Activated effector memory CD4-positive, alpha-beta T cell treated with anti-CD3 and anti-CD28 coated beads, Interleukin-2, amount 50 U/mL, for 16 hours (primary cell): ENCODE results near the gene SNX13.
A peak's percentile ranks its signal among the peaks of the same experiment; 100 is the strongest.

Experiments used
- DNase-seq: peaks from one replicate; pipeline ENCODE4 v3.0.0-alpha.2; 2020

The SNX13 gene

GRCh38 chr7:17943006-17943405, 2.7 kb upstream of the SNX13 start:
- DNase-seq, result no peak

- DNase-seq, result no peak
Measured at GRCh38 chr7:17942231-17942630, 1.9 kb upstream of the SNX13 start.

GRCh38 chr7:17940951-17941431, 697 bp upstream of the SNX13 start:
- DNase-seq, result no peak

- peak; percentile 83 for DNase-seq
Measured at GRCh38 chr7:17939606-17940301, 540 bp downstream of the SNX13 start.

- DNase-seq, result no peak
Measured at GRCh38 chr7:17939211-17939605, 1.1 kb downstream of the SNX13 start.

DNA sequence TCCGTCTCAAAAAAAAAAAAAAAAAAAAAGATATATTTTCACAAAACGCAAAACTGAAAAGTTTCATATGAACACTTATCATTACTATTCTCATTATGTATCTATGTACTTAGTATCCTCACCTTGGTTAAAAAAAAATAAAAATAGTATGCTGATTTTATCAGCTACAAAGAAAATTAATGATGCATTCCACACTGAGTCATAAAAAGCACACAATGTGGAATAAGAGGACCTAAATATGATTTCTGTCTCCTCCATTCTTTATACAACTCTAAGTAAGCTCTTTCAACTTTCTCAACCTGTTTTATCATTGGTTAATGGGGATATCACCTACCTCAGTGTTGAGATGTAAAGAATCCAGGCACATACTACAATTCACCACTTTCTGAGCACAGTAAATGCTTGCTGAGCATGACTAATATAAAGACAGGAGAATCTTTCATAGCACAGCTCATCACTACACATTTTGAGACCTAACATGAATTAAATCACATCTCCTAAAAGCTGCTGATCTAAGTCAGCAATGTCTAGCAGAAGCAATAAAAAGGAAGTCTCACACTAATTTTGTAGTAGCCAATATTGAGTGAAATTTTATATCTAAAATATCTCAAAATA, 2.7 kb downstream of the SNX13 start:
- DNase-seq, result no peak

- DNase-seq, result no peak
Measured at GRCh38 chr7:17936321-17936720, 4.0 kb downstream of the SNX13 start.

DNA sequence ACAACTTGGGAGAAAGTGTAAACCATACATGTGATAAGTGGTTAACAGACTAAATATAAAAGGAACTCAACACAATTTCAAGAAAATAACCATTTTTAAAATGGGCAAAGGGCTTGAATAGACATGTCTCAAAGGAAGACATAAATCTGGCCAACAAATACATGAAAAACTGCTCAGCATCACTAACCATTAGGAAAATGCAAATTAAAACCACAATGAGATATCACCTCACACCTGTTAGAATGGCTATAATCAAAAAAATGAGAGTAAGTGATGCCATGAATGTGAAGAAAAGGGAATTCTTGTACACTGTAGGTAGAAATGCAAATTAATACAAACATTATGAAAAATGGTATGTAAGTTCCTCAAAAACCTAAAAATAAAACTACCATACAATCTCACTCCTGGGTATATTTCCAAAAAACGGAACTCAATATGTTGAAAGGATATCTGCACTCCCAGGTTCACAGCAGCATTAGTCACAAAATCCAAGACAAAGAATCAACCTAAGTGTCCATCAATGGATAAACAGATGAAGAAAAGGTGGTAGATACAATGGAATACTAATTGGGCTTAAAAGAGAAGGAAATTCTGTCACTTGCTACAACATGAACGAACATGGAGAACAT, 5.6 kb downstream of the SNX13 start:
- no peak for DNase-seq

DNA sequence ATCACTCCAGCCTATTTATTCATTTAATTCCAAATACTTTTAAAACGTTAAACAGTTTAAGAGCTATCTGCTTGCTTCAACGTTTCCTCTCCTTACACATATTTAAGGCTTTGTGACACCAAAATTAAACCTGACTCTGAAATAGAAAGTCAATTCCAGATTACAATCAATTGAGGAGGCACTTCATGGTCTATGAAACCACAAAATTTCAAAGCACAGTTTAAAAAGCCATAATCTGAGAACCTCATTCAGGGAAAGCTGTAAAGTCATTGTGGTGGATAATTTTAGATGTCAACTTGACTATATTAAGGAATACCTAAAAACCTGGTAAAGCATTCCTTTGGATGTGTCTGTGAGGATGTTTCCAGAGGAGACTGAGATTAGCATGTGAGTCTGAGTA, 6.2 kb downstream of the SNX13 start:
- DNase-seq, result no peak

- no peak for DNase-seq
Measured at GRCh38 chr7:17932770-17933169, 7.5 kb downstream of the SNX13 start.

GRCh38 chr7:17931069-17931468, 9.2 kb downstream of the SNX13 start:
- DNase-seq, result no peak

- DNase-seq, result no peak
Measured at GRCh38 chr7:17930546-17930945, 9.7 kb downstream of the SNX13 start.

- no peak for DNase-seq
Measured at GRCh38 chr7:17929647-17930395, 10.5 kb downstream of the SNX13 start.

DNA sequence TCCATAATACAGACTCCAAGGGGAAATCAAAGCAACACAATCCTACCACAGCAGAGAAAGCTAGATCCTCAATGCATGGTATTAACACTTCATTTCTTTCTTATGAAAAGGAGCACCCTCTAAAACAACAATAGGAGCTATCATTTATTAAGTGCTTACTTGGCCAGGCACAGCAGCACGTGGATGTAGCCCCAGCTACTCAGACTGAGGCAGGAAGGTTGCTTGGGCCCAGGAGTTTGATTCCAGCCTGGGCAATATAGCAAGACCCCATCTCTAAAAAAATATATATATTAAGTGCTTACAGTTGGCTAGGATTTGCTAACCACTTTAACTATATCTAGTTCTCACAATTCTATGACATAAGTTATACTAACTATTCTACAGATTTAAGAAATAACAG, 12.2 kb downstream of the SNX13 start:
- DNase-seq, result no peak

GRCh38 chr7:17921857-17922416, 18.4 kb downstream of the SNX13 start:
- DNase-seq, result no peak

GRCh38 chr7:17917842-17918241, 22.5 kb downstream of the SNX13 start:
- no peak for DNase-seq

DNA sequence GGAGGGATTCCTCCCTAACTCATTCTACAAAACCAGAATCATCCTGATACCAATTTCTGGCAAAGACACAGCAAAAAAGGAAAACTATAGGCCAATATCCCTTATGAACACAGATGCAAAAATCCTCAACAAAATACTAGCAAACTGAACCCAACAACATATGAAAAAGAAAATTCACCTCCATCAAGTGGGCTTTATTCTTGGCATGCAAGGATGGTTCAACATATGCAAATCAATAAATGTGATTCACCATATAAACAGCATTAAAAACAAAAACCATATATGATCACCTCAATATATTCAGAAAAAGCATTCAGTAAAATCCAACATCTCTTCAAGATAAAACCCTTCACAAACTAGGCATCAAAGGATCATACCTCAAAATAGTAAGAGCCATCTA, 23.5 kb downstream of the SNX13 start:
- DNase-seq, result no peak

- no peak for DNase-seq
Measured at GRCh38 chr7:17915796-17916195, 24.5 kb downstream of the SNX13 start.

GRCh38 chr7:17915168-17915567, 25.1 kb downstream of the SNX13 start:
- no peak for DNase-seq

DNA sequence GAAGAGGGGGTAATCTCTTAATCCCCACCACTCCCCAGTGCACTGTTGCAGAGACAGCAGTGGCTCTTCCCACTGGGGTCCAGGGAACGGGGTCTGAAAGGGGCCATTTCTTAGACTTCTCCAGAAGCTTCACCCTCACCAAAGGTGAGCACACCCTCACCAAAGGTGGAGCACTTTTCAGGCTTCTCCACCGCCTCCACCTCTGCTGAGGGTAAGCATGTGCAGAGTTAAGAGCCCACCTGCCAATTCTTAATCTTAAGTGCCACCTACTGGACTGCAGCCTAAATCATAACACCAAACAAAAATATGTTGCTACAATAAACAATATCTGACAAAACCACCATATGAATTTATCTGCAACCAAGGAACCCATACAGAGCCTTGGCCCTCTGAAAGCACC, 27.0 kb downstream of the SNX13 start:
- no peak for DNase-seq

GRCh38 chr7:17912536-17913235, 27.6 kb downstream of the SNX13 start:
- DNase-seq, result no peak

DNA sequence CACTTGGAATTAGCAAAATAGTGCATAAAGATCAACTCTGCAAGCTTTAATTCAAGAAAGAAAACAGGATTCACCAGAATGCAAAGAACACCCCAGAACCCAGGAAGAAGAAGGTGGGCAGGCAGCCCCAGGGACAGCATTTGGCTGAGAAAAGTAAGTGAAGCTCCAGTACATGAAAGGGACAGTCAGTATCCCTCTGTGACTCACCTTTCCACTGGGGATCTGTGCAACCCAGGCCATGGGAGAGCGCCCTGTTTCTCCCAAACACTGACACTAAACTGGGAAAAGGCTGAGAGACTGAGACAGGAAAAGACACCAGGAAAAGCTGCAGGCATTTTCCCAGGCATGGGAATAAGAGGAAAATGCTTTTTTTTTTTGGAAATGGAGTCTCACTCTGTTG, 28.2 kb downstream of the SNX13 start:
- no peak for DNase-seq

DNA sequence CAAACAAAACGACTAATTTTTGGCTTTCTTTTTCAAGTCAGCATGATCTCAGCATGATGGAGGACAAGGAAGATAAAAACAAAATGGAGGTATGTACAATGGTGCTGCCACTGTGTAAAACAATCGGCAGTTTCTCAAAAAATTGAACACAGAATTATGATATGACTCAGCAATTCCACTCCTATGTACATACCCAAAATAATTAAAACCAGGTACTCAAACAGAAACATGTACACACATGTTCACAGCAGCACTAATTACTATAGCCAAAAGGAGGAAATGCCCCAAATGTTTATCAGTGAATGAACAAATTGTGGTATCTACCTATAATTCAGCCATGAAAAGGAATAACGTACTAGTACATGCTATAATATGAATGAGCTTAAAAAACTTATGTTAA, 29.9 kb downstream of the SNX13 start:
- DNase-seq, result no peak
